Measurements from ENCODE around the gene COQ3. TPM values are rescaled to one million over a fixed set of nuclear protein-coding genes. Genes with fewer than 3 reads are reported as not detected.

The COQ3 gene, protein sequence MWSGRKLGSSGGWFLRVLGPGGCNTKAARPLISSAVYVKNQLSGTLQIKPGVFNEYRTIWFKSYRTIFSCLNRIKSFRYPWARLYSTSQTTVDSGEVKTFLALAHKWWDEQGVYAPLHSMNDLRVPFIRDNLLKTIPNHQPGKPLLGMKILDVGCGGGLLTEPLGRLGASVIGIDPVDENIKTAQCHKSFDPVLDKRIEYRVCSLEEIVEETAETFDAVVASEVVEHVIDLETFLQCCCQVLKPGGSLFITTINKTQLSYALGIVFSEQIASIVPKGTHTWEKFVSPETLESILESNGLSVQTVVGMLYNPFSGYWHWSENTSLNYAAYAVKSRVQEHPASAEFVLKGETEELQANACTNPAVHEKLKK
- 10 to 100 TPM; 18.9 to 20.7 TPM for total RNA-seq
- polyA plus RNA-seq: 7.9 TPM

DNA sequence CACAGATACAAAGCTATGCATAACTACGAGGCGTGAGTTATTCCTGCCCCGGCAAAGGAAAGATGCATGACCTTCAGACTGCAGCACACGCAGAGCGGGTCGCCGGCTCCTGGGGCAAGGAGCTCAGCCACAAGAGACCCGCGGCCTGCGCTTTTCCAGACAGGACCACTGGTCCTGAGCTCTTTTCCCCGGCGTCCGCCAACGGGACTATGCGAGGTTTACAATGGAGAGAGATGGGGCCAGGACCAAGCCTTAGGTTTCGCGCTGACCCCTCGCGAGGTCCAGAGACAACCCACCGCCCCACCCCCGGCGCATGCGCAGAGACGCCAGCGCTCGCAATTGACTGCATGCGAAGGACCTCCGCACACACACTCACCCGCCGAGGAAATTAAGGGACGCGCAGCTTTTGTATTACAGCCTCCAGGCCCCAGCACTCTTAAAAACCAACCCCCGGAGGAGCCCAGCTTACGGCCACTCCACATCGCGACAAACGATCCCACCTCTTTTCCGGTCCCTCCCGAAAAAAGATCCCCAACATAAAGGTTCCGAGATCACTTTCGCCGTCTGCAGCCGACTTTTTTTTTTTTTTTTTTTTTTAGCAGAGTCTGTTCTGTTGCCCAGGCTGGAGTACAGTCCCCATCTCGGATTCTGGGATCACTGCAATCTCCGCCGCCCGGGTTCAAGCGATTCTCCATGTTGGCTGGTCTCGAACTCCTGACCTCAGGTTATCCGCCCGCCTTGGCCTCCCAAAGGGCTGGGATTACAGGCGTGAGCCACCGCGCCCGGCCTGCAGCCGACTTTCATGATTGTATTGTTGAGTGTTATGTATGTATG lies at the start of gene COQ3:
COQ3 (minus strand) TSS at position 498 of the 834 bp plus-strand sequence; CDS start at position 482, 16 bp downstream.
- peak; percentile 52 to 75 (median 58) for DNase-seq
- no peaks in the 10 kb centered on the region for H3K27me3 Mint-ChIP-seq
- Histone ChIP-seq H3K27me3 (ENCODE audit: insufficient read depth, low read length, poor library complexity, severe bottlenecking) (no peaks in the 10 kb centered on the region), H3K4me1 (ENCODE audit: insufficient read depth, low read length) (peaks cover 7% of the 10 kb centered on the region), H3K4me3 (ENCODE audit: low read length) (peak within 1 kb of the TSS; percentile 77), H3K36me3 (ENCODE audit: insufficient read depth, low read length) (no peaks in the 10 kb centered on the region), H3K9me3 (ENCODE audit: low read length) (no peaks in the 10 kb centered on the region), H3K27ac (ENCODE audit: low read depth, low read length) (peak within 1 kb of the TSS; percentile 82)
- H3K27ac Mint-ChIP-seq: peak within 1 kb of the TSS; percentile 69 to 97 (median 92)
- ChIA-PET CTCF (interaction anchor here (0.9 to 1.1 kb wide), 4 partner anchors 12 to 74 kb away, joined by 3 read pairs; no protein-coding TSS in a partner anchor), POLR2A (interaction anchor here (0.7 to 0.9 kb wide), 3 partner anchors 24 to 1303 kb away, joined by 3 to 8 read pairs (median 7); no protein-coding TSS in a partner anchor)
- H3K9me3 Mint-ChIP-seq: no peaks in the 10 kb centered on the region
- peaks cover 17 to 30% (median 28%) of the 10 kb centered on the region in 3 donors for H3K4me1 Mint-ChIP-seq
- peaks cover 0 to 19% (median 0%) of the 10 kb centered on the region in 3 donors for H3K36me3 Mint-ChIP-seq
- H3K4me3 Mint-ChIP-seq: peak within 1 kb of the TSS; percentile 94 to 98 (median 96)

DNA sequence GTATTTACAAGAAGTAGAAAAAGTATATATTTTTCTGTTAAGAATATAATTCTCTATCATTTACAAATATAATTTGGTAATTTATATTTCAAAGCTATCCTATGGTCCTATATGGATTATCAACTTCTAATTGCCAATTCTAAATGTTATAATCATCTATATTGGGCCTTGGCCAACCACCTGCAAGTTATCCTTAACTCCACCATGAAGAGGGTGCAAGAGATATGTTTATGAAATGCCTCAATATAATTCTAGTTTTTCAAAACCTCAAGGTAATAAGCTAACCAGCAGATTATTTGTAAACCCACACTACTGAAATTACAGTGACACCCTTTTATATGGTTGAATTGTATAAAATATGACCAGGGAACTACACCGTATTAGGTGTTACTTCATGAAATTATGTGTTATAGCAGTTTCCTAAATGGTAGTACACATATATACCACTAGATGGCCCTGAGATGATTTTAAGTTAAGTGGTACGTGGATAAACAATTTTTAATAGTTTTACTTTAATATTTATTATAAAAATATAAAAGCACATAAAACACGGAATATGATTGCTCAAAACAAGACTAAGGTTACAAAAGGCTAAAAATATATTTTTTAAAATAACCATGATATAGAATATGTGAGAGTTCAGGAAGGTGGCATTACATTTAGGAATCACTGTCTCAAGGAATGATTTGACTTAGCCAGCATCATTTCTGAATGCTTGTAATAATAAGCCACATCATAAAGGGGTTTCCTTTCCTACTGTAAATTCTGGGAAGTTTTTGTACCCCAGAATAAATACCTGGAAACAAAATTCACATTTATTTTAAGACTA lies 40.9 kb upstream of the COQ3 start:
- Mint-ChIP-seq H3K36me3 (peaks cover 0 to 33% (median 0%) of the 10 kb centered on the region in 3 donors), H3K4me3 (no peak overlapping the region), H3K27ac (no peak overlapping the region), H3K9me3 (no peaks in the 10 kb centered on the region), H3K4me1 (peaks cover 0 to 5% (median 3%) of the 10 kb centered on the region in 3 donors), H3K27me3 (no peaks in the 10 kb centered on the region)
- Histone ChIP-seq H3K36me3 (ENCODE audit: insufficient read depth, low read length) (peaks cover 5% of the 10 kb centered on the region), H3K27ac (ENCODE audit: low read depth, low read length) (no peak overlapping the region), H3K27me3 (ENCODE audit: insufficient read depth, low read length, poor library complexity, severe bottlenecking) (no peaks in the 10 kb centered on the region), H3K4me3 (ENCODE audit: low read length) (no peak overlapping the region), H3K9me3 (ENCODE audit: low read length) (no peaks in the 10 kb centered on the region), H3K4me1 (ENCODE audit: insufficient read depth, low read length) (no peaks in the 10 kb centered on the region)
- POLR2A ChIA-PET: interaction anchor here (1.6 kb wide), 1 partner anchor 10 kb away, joined by 6 read pairs; the partner anchor contains the start of gene PNISR
- peak in 1 of 5 donors; percentile 24 for DNase-seq
- CTCF ChIA-PET: interaction anchor here (1.0 to 1.5 kb wide), 3 partner anchors 12 to 311 kb away, joined by 3 to 5 read pairs (median 4); no protein-coding TSS in a partner anchor

DNA sequence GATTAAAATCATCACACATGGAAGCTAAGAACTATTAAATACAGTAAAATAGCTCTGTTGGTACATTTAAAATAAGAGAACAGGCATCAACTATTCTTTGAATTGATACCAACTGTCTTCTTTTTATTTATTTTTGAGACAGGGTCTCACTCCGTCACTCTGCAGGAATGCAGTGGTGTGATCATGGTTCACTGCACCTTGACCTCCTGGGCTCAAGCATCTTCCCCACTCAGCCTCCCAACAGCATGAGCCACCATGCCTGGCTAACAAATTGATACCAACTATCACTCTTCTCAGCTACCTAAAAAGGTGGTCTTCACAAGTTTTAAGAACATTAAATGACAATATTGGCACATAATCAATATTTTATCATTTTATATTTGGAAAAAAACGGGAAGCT lies 38.9 kb upstream of the COQ3 start:
- Histone ChIP-seq H3K27ac (ENCODE audit: low read depth, low read length) (no peak overlapping the region), H3K4me3 (ENCODE audit: low read length) (no peak overlapping the region), H3K9me3 (ENCODE audit: low read length) (no peaks in the 10 kb centered on the region), H3K36me3 (ENCODE audit: insufficient read depth, low read length) (peaks cover 5% of the 10 kb centered on the region), H3K27me3 (ENCODE audit: insufficient read depth, low read length, poor library complexity, severe bottlenecking) (no peaks in the 10 kb centered on the region), H3K4me1 (ENCODE audit: insufficient read depth, low read length) (no peaks in the 10 kb centered on the region)
- CTCF ChIA-PET: interaction anchor here (0.8 kb wide), 2 partner anchors 312 to 313 kb away, joined by 3 read pairs; no protein-coding TSS in a partner anchor
- DNase-seq: no peak
- Mint-ChIP-seq H3K27me3 (no peaks in the 10 kb centered on the region), H3K9me3 (no peaks in the 10 kb centered on the region), H3K36me3 (peaks cover 0 to 25% (median 2%) of the 10 kb centered on the region in 3 donors), H3K4me1 (peaks cover 2 to 8% (median 8%) of the 10 kb centered on the region in 3 donors), H3K27ac (no peak overlapping the region), H3K4me3 (no peak overlapping the region)
- POLR2A ChIA-PET: no interaction called here

DNA sequence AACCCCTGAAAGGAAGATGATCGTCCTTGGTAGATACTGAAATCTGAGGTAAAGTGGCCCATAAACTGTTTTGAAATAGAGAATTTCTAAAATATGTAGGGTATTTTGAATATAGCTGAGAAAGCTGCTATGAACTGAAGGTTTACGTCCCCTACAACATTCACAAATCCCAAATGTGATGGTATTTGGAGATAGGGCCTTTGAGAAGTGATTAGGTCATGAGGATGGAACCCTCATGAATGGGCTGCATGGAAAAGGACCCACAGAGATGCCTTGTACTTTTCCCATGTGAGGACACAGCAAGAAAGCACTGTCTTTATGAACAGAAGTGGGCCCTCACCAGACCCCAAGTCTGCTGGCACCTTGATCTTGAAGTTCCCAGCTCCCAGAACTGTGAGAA lies 37.9 kb upstream of the COQ3 start:
- Mint-ChIP-seq H3K27me3 (no peaks in the 10 kb centered on the region), H3K4me3 (no peak overlapping the region), H3K27ac (no peak overlapping the region), H3K4me1 (peaks cover 7 to 18% (median 16%) of the 10 kb centered on the region in 3 donors), H3K36me3 (peaks cover 0 to 21% (median 2%) of the 10 kb centered on the region in 3 donors), H3K9me3 (no peaks in the 10 kb centered on the region)
- DNase-seq: no peak
- Histone ChIP-seq H3K27me3 (ENCODE audit: insufficient read depth, low read length, poor library complexity, severe bottlenecking) (no peaks in the 10 kb centered on the region), H3K4me3 (ENCODE audit: low read length) (no peak overlapping the region), H3K9me3 (ENCODE audit: low read length) (no peaks in the 10 kb centered on the region), H3K27ac (ENCODE audit: low read depth, low read length) (no peak overlapping the region), H3K4me1 (ENCODE audit: insufficient read depth, low read length) (peaks cover 5% of the 10 kb centered on the region), H3K36me3 (ENCODE audit: insufficient read depth, low read length) (peaks cover 5% of the 10 kb centered on the region)
- POLR2A ChIA-PET: no interaction called here
- CTCF ChIA-PET: interaction anchor here (0.8 kb wide), 1 partner anchor 313 kb away, joined by 3 read pairs; no protein-coding TSS in a partner anchor

DNA sequence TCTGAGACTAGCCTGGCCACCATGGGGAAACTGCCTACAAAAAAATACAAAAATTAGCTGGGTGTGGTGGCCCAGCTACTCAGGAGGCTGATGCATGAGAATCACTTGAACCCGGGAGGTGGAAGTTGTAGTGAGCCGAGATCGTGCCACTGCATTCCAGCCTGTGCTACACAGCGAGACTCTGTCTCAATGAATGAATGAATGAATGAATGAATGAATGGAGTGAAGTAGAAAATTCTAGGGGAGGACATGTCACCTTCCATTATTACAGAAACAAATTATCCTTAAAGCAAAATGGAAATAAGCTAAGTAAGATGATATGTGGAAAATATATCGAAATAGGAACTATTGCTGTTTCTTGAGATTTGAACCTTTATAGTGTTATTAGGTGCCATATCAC lies 34.0 kb upstream of the COQ3 start:
- Mint-ChIP-seq H3K27ac (no peak overlapping the region), H3K4me3 (peak overlapping the region in 2 of 7 donors; percentile 36 to 97), H3K9me3 (no peaks in the 10 kb centered on the region), H3K27me3 (peaks cover 0 to 2% of the 10 kb centered on the region in 2 donors), H3K4me1 (peaks cover 32 to 46% (median 39%) of the 10 kb centered on the region in 3 donors), H3K36me3 (peaks cover 0 to 38% (median 2%) of the 10 kb centered on the region in 3 donors)
- ChIA-PET POLR2A (interaction anchor here (0.6 kb wide), 1 partner anchor 34 kb away, joined by 8 read pairs; the partner anchor contains the start of gene COQ3), CTCF (interaction anchor here (0.7 kb wide), 1 partner anchor 11 kb away, joined by 4 read pairs; no protein-coding TSS in a partner anchor)
- Histone ChIP-seq H3K4me3 (ENCODE audit: low read length) (no peak overlapping the region), H3K4me1 (ENCODE audit: insufficient read depth, low read length) (peaks cover 31% of the 10 kb centered on the region), H3K27me3 (ENCODE audit: insufficient read depth, low read length, poor library complexity, severe bottlenecking) (no peaks in the 10 kb centered on the region), H3K27ac (ENCODE audit: low read depth, low read length) (no peak overlapping the region), H3K9me3 (ENCODE audit: low read length) (no peaks in the 10 kb centered on the region), H3K36me3 (ENCODE audit: insufficient read depth, low read length) (peaks cover 5% of the 10 kb centered on the region)
- no peak for DNase-seq

DNA sequence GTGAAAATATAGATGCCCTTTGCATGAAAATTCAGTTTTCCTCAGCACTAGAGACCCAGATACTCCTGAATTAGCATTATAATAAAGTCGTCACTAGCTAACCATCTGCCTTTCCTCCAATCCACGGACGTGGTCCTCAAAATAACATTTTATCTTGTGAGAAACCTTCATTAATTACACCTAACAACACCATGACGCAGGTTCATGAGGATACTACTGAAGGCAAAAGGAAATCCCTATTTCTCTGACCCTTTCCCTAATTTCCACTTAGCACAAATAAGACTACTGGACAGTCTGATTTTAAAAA lies 32.4 kb upstream of the COQ3 start:
- H3K4me1 Mint-ChIP-seq: peaks cover 48 to 62% (median 55%) of the 10 kb centered on the region in 3 donors
- H3K4me1 ChIP-seq (ENCODE audit: insufficient read depth, low read length): peaks cover 47% of the 10 kb centered on the region

More for the DNA sequence above, 32.4 kb upstream of the COQ3 start:
- Mint-ChIP-seq H3K9me3 (no peaks in the 10 kb centered on the region), H3K36me3 (peaks cover 1 to 45% (median 2%) of the 10 kb centered on the region in 3 donors), H3K27me3 (peaks cover 0 to 2% of the 10 kb centered on the region in 2 donors), H3K4me3 (peak overlapping the region; percentile 96 to 100 (median 98)), H3K27ac (peak overlapping the region in 7 of 8 donors; percentile 33 to 100 (median 96))
- no peak for DNase-seq
- H3K27ac ChIP-seq (ENCODE audit: low read depth, low read length): peak overlapping the region; percentile 99
- no peaks in the 10 kb centered on the region for H3K27me3 ChIP-seq (ENCODE audit: insufficient read depth, low read length, poor library complexity, severe bottlenecking)
- no peaks in the 10 kb centered on the region for H3K9me3 ChIP-seq (ENCODE audit: low read length)
- ChIA-PET CTCF (interaction anchor here (0.8 to 1.6 kb wide), 9 partner anchors 9 to 142 kb away, joined by 3 to 6 read pairs (median 3); partner anchors contain the start of gene CCNC), POLR2A (interaction anchor here (0.9 kb wide), 2 partner anchors 141 to 479 kb away, joined by 3 read pairs; partner anchors contain the start of gene FBXL4)
- H3K4me3 ChIP-seq (ENCODE audit: low read length): peak overlapping the region; percentile 98
- H3K36me3 ChIP-seq (ENCODE audit: insufficient read depth, low read length): peaks cover 5% of the 10 kb centered on the region

Data from CD8-positive, alpha-beta memory T cell (primary cell).